ENCODE results near the gene APP. TPM values are rescaled to one million over a fixed set of nuclear protein-coding genes. Genes with fewer than 3 reads are reported as not detected.

APP gene
- total RNA-seq, 2 experiments from 2014 or later: 0.55 TPM; not detected in 1

- Histone ChIP-seq H3K36me3 (ENCODE audit: insufficient read depth, low read length) (no peaks in the 10 kb centered on the region), H3K4me3 (ENCODE audit: low read depth, low read length, poor library complexity, severe bottlenecking) (no peak overlapping the region), H3K4me1 (ENCODE audit: insufficient read depth, low read length, poor library complexity, severe bottlenecking) (no peaks in the 10 kb centered on the region), H3K79me2 (ENCODE audit: insufficient read depth, low read depth, low read length) (no peaks in the 10 kb centered on the region), H3K4me2 (ENCODE audit: low read length) (no peak overlapping the region), H4K20me1 (ENCODE audit: insufficient read depth, low read length) (no peaks in the 10 kb centered on the region), H3K9me2 (ENCODE audit: insufficient read depth, low read length) (no peaks in the 10 kb centered on the region), H3K9me3 (ENCODE audit: low read length) (no peaks in the 10 kb centered on the region), H2AFZ (ENCODE audit: low read length) (no peak overlapping the region), H3K27ac (ENCODE audit: low read depth, low read length, poor library complexity, severe bottlenecking) (no peak overlapping the region)
- intact Hi-C loops (cut with micrococcal nuclease; ENCODE audit: unreplicated experiment): no loop called here
- CTCF ChIA-PET (ENCODE audit: unreplicated experiment): no interaction called here
- DNase-seq (ENCODE audit: low spot score): no peak
- TF ChIP-seq, protein P1, sequence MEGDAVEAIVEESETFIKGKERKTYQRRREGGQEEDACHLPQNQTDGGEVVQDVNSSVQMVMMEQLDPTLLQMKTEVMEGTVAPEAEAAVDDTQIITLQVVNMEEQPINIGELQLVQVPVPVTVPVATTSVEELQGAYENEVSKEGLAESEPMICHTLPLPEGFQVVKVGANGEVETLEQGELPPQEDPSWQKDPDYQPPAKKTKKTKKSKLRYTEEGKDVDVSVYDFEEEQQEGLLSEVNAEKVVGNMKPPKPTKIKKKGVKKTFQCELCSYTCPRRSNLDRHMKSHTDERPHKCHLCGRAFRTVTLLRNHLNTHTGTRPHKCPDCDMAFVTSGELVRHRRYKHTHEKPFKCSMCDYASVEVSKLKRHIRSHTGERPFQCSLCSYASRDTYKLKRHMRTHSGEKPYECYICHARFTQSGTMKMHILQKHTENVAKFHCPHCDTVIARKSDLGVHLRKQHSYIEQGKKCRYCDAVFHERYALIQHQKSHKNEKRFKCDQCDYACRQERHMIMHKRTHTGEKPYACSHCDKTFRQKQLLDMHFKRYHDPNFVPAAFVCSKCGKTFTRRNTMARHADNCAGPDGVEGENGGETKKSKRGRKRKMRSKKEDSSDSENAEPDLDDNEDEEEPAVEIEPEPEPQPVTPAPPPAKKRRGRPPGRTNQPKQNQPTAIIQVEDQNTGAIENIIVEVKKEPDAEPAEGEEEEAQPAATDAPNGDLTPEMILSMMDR (conservative IDR thresholded peaks at IDR 0.05; ENCODE audit: low read length): no peak
- POLR2A ChIA-PET: interaction anchor here (0.6 to 1.0 kb wide), 3 partner anchors 11 to 124 kb away, joined by 3 to 4 read pairs (median 3); no protein-coding TSS in a partner anchor
- BruUV-seq (replicated peaks): no TSS peak
These were observed 114.7 kb downstream of the APP start for GRCh38 chr21:26055841-26056264.

DNA sequence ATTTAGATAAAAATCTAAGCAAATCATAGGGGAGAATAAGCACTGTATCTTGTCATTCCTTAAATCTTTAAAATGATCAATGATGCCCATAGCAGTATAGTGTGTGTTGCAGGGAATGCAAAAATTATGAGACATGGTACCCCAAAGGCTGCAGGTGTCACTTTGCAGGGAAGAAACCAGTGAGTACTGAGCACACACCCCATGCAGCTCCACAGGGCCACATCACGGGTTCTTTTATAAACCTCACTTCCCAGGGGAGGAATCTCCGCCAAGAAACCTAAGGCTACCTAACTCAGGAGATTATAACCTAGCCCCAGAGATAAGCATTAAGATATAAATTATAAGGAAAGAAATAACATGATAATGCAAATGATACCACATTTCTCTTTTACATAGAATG, 115.6 kb downstream of the APP start:
- Histone ChIP-seq H3K4me1 (ENCODE audit: insufficient read depth, low read length, poor library complexity, severe bottlenecking) (no peaks in the 10 kb centered on the region), H3K36me3 (ENCODE audit: insufficient read depth, low read length) (no peaks in the 10 kb centered on the region), H3K9me3 (ENCODE audit: low read length) (no peaks in the 10 kb centered on the region), H3K4me2 (ENCODE audit: low read length) (no peak overlapping the region), H3K9me2 (ENCODE audit: insufficient read depth, low read length) (no peaks in the 10 kb centered on the region), H4K20me1 (ENCODE audit: insufficient read depth, low read length) (no peaks in the 10 kb centered on the region), H3K79me2 (ENCODE audit: insufficient read depth, low read depth, low read length) (no peaks in the 10 kb centered on the region), H3K4me3 (ENCODE audit: low read depth, low read length, poor library complexity, severe bottlenecking) (no peak overlapping the region), H3K27ac (ENCODE audit: low read depth, low read length, poor library complexity, severe bottlenecking) (no peak overlapping the region), H2AFZ (ENCODE audit: low read length) (no peak overlapping the region)
- intact Hi-C loops (cut with micrococcal nuclease; ENCODE audit: unreplicated experiment): no loop called here
- TF ChIP-seq, protein P1 (conservative IDR thresholded peaks at IDR 0.05; ENCODE audit: low read length): no peak
- no peak for TF ChIP-seq EZH2phosphoT487 (IDR thresholded peaks at IDR 0.05; ENCODE audit: borderline replicate concordance, low read depth, low read length)
- POLR2A ChIA-PET: no interaction called here
- BruUV-seq (replicated peaks): no TSS peak
- DNase-seq (ENCODE audit: low spot score): no peak
- CTCF ChIA-PET (ENCODE audit: unreplicated experiment): no interaction called here

DNA sequence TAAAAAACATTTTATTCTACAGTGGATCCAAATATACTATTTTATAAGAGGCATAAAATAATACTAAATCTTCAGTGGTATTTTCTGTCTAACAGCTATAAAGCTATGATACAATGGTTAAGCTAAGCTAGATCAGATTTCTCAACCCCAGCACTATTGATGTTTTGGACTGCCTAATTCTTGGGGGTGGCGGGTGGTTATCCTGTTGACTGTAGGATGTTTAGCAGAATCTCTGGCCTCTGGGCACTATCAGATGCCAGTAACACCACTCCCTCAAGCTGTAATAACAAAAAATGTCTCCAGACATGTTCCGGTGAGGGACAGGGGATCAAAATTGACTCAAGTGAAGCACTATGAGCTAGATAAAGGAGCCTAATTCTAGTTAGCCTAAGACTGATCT, 118.5 kb downstream of the APP start:
- no TSS peak for BruUV-seq (replicated peaks)
- Histone ChIP-seq H4K20me1 (ENCODE audit: insufficient read depth, low read length) (no peaks in the 10 kb centered on the region), H3K4me3 (ENCODE audit: low read depth, low read length, poor library complexity, severe bottlenecking) (no peak overlapping the region), H2AFZ (ENCODE audit: low read length) (no peak overlapping the region), H3K9me2 (ENCODE audit: insufficient read depth, low read length) (no peaks in the 10 kb centered on the region), H3K79me2 (ENCODE audit: insufficient read depth, low read depth, low read length) (no peaks in the 10 kb centered on the region), H3K4me1 (ENCODE audit: insufficient read depth, low read length, poor library complexity, severe bottlenecking) (no peaks in the 10 kb centered on the region), H3K36me3 (ENCODE audit: insufficient read depth, low read length) (no peaks in the 10 kb centered on the region), H3K27ac (ENCODE audit: low read depth, low read length, poor library complexity, severe bottlenecking) (no peak overlapping the region), H3K4me2 (ENCODE audit: low read length) (no peak overlapping the region), H3K9me3 (ENCODE audit: low read length) (no peaks in the 10 kb centered on the region)
- ChIA-PET CTCF (ENCODE audit: unreplicated experiment) (no interaction called here), POLR2A (no interaction called here)
- DNase-seq (ENCODE audit: low spot score): no peak
- intact Hi-C loops (cut with micrococcal nuclease; ENCODE audit: unreplicated experiment): no loop called here
- no peak for TF ChIP-seq EZH2phosphoT487 (IDR thresholded peaks at IDR 0.05; ENCODE audit: borderline replicate concordance, low read depth, low read length)
- TF ChIP-seq, protein P1 (conservative IDR thresholded peaks at IDR 0.05; ENCODE audit: low read length): no peak
